GM21528 (cell line): Measurements from ENCODE around the gene MCOLN2.
"Not testable (repeated sequence)": the region's sequence is repeated elsewhere in the genome, so short reads cannot be mapped to it uniquely, and the experiment has no call there.

ENCODE experiments used
- ATAC-seq: cut with Tn5 transposase; IDR thresholded peaks from one replicate; pipeline ENCODE4 v1.9.1; 2021; ENCODE audit warnings: mild to moderate bottlenecking, moderate library complexity; ENCODE audit not compliant: unreplicated experiment, low FRiP score

MCOLN2 gene

DNA sequence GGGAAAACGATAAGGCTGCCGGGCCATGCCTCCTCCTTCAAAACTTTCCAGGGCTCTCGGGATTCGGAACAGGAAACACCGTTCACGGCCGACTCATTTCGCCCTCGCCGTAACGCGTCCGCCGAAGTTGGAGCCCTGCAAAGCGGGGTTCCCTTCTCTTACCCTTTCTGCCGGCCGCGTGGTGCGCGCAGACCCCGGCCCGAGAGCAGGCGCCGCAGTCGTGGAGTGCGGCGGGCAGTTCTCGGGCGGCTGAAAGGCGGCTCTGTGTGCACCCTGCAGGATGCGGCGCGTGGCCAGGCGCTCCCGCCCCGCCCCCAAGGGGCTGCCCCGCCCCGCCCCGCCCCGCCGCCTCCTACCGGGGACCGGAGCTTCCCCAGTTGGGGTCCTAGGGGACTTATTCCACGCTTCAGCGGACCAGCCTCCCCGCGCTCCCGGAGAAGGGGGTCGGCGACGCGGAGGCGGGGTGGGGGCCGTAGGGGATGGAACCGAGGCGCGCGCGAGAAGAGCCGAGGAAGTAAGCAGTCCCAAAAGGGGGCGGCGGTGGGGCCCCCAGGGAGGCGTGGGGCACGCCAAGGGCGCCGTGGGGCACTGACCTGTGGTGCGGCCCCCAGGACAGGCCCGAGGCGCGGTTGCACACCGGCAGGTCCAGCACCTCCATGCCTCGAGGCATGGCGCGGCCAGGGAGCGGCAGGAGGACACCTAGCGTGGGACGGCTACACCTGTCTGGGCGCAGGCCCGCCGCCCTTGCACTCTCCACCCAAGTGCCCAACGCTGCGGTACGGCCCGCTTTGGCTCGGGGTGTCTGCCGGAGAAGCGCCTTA, at the start of gene MCOLN2:
Gene MCOLN2, minus strand, starts transcription at position 268 of the 821 bp plus-strand sequence. Its CDS starts 241 bp downstream, at position 27.
- ATAC-seq = peak; percentile 51

DNA sequence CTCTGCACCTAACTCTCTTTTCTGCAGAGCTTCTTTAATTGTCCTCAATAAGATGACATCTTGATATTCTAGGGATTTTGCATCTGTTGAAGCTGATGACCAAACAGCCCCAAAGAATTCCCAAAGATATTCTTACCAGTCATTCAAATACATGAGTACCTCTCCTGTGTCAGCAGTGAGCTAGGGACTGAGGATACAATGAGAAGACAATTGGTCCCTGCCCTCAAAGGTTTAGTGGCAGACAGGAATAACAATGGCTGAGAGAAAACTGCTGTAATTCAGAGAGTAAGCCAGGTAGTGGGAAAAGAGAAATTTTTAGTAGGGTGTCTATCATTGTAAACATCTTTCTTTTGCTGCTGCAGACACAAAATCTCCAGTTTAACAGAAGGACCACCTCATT, 45.5 kb upstream of the MCOLN2 start:
- ATAC-seq = no peak

GRCh38 chr1:85041793-85042192, 44.9 kb upstream of the MCOLN2 start:
- no peak for ATAC-seq

GRCh38 chr1:85033221-85033620, 36.3 kb upstream of the MCOLN2 start:
- no peak for ATAC-seq

GRCh38 chr1:85030536-85030935, 33.6 kb upstream of the MCOLN2 start:
- no peak for ATAC-seq

DNA sequence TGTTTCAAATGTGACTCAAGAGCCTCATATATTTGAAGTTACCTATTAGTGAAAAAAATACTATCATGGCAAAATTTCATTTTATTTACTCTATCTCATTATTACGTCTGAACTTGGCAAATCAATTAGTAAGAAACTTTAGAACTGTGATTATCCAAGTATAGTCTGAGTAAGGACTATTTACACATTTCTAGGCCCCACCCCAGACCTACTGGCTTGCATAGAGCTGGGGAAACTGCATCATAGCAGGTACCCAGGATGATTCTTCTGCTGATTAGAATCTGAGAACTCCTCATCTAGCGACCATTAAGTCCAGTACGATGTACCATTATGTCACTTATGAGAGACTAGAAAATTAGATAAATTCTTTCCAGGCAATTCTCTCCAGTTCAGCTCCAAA, 31.2 kb upstream of the MCOLN2 start:
- ATAC-seq = no peak

DNA sequence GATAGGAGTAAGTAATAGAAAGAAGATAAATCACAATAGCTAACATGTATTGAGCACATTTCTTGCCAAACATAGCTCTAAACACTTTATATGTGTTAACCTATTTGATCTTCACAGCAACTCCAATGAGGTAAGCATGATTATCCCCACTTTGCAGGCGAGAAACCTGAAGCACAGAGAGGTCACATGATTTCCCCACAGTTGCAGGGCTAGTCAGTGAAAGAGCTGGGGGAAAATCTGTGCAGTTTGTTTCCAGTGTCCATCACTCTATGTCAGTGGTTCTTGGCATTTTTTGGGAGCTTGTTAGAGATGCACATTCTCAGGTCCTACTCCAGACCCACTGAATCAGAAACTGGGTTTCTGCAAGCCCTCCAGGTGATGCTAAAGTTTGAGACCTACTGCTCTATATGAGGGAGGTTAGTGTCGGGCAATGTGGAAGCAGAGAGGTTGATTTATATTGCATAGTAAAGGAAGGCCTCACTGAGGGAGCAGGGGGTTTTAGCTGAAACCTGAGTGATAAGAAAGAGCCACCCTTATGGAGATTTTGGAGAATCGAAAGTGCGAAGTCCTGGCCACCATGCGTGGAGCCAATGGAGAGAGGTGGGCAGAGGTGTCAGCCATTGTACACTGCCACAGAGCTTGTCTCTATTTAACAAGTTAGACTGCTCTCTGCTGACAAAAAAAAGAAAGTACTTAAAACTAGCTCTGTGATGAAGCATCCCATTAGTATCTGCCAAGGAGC, 30.5 kb upstream of the MCOLN2 start:
- ATAC-seq = peak; percentile 88

- no peak for ATAC-seq
Observed at GRCh38 chr1:85025940-85026339, 29.0 kb upstream of the MCOLN2 start.

DNA sequence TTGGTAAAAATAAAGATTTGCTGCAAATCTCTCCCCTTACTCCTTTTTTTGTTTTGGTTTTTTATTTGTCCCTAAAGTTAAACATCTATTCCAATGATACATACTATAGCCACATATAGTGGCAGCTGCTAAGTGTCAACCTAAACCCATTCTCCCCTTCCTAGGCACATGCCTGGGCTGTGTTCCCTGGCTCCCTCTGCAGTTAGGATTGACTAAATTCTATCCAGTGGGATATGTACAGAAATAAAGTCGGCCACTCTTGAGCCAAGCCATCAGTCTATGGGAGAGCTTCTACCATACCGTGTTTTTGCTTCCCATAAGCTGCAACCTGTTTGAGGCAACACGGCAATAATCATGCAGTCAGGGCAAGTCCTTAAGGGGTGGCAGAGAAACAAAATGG, 27.8 kb upstream of the MCOLN2 start:
- ATAC-seq = no peak

GRCh38 chr1:85022700-85023099, 25.8 kb upstream of the MCOLN2 start:
- no peak for ATAC-seq

GRCh38 chr1:85019994-85020393, 23.1 kb upstream of the MCOLN2 start:
- ATAC-seq = no peak

DNA sequence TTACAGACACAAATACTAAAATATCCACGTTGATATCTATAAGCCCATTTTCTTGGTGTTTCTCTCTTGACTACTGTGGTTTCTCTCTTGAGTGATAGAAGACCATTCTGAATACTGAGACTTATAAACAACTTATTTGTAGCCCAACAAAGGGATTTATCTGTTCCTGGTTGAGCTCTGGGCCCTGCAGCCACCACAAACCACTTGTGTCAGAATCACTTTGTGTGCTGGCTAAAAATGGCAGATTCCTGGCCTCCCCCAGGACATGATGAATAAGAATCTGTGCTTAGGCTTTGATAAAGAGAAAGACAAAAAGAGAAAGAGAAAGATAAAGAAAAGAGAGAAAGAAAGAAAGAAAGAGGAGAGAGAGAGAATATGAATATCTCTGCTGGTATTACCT, 18.9 kb upstream of the MCOLN2 start:
- ATAC-seq = no peak

DNA sequence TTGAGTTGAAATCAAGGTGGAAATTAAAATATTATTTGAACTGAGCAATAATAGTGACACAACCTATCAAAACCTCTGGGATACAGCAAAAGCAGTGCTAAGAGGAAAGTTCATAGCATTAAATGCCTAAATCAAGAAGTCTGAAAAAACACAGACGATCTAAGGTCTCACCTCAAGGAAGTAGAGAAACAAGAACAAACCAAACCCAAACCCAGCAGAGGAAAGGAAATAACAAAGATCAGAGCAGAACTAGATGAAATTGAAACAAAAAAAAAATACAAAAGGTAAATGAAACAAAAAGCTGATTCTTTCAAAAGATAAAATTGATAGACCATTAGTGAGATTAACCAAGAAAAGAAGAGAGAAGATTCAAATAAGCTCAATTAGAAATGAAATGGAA, 8.7 kb upstream of the MCOLN2 start:
- not testable (repeated sequence) for ATAC-seq

- ATAC-seq = no peak
Observed at GRCh38 chr1:85001742-85002141, 4.8 kb upstream of the MCOLN2 start.

GRCh38 chr1:84998642-84999280, 1.8 kb upstream of the MCOLN2 start:
- no peak for ATAC-seq

- peak; percentile 4 for ATAC-seq
Observed at GRCh38 chr1:84997667-84998600, 1.0 kb upstream of the MCOLN2 start.

DNA sequence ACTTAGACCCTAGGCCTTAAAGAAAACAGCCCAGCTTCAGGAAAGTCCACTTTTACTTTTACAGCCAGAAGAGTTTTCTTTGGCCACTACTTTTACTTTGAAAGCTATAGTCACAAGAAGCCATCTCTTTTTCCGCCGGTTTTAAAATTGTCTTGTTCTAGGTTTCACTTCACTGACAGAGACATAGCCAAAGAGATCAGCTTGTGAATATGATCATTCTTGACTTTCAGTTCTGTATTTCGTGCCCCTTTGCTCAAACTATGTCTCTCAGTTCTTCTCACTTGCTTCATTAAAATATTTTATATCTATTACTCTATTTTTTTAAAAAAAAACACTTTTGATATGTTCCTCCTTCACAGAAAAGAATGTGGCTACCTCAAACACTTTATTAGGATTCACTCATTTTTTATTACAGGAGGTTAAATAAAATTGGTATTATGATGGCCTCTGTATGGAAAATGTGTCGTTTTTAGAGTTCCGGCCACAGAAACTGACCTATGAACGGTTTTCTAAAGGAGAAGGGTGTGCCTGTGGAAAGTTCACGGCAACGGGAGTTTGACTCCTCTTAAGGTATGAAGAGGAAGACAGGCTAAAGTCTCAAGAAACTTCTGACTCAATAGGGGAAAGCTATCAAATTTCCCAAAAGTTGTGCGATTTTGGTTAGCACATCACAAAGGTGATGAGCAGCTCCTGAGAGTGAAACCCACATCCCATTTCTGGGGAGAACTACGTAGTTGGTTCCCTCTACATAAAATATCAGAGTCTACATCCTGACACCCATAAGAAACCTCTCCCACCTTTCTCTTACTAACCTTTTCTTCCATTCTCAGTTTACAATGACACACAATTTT, 1.2 kb downstream of the MCOLN2 start:
- peak; percentile 53 for ATAC-seq

- no peak for ATAC-seq
Observed at GRCh38 chr1:84991097-84991920, 5.6 kb downstream of the MCOLN2 start.
